Stimulated activated CD8-positive, alpha-beta memory T cell treated with anti-CD3 and anti-CD28 coated beads, Interleukin-7, amount 100 ng/mL, for 48 hours (primary cell): ENCODE results near the gene TAF15.

ENCODE experiments used
- DNase-seq, 2 donors: peaks; one replicate each; pipeline ENCODE4 v3.0.0-alpha.2; 2020; ENCODE audit warnings: low read depth in 1 of 2; ENCODE audit errors: extremely low read depth in 1 of 2

TAF15 gene

DNA sequence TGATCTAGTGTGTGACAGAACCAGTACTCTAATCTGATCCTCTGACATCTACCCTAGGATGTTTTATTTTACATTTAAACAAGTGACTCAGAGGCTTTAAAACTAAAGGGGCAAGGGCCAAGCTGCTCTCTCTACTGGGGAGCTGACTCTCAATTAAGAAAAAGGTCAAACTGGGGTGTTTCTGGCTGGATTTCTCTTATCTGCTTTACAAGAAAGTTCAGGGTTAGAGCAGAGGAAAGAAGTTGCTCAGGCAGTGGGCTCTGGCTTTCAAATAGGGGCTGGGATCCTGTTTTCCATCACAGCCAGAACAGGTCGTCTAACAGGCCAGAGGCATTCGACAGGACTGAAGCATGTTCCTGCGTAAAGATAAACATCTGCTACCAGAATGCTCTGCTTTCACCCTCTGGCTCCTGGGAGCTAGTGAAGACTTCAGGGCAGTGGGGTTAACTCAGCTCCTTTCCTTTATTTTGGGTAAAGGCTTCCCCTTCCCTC is 22.3 kb upstream of the TAF15 start:
- no peak for DNase-seq

DNA sequence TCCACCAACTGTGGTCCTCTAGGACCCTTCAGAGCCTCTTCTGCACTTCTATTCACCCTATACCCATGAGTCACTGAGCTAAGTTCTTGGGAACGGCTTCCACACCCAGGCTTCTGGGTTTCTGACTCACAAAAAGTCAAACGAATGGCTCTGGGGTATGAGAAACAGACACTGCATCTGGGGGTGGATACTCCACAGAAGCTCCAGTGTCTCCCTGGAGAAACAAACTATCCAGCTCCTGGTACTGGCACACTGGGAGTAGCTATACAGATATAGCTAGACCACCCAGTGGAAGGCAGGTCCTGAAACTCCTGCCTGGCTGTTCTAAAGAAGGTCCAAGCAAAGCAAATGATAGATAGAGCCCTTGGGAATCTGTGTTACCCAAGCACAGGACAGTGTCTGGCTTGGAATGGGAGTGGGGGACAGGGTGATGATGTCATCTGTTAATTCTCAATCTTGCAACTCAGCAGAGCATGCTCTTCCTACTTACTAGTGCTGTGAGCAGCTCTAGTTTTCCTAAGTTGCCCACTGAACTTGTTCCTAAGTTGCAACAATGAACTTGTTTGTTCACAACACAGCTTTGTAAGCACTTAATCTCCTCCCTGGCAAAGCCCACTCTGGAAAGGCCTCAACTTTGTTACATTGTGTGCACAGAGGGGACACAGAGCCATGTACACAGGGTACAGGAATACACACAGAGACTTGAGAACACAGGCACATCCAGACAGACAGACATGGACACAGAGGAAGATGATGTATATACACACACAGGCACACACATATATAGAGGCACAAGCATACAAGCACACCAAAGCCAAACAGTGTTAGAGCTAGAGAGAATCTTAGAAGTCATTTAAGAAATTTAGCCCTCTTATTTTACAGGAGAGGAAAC is 20.6 kb upstream of the TAF15 start:
- no peak for DNase-seq

DNA sequence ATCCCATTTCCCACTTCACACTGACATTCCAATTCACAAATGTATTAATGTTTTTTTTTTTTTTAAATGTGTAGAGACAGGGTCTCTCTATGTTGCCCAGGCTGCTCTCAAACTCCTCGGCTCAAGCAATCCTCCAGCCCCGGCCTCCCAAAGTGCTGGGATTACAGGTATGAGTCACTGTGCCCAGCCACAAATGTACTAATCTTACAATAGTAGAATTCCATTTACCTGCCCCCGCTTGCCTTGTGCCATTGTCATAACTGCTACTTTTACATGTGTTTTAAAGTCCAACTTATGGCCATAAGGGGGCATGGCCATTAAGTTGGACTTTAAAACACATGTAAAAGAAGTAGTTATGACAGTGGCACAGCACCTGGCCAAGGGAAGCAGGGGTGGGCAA is 18.4 kb upstream of the TAF15 start:
- DNase-seq, result no peak

DNA sequence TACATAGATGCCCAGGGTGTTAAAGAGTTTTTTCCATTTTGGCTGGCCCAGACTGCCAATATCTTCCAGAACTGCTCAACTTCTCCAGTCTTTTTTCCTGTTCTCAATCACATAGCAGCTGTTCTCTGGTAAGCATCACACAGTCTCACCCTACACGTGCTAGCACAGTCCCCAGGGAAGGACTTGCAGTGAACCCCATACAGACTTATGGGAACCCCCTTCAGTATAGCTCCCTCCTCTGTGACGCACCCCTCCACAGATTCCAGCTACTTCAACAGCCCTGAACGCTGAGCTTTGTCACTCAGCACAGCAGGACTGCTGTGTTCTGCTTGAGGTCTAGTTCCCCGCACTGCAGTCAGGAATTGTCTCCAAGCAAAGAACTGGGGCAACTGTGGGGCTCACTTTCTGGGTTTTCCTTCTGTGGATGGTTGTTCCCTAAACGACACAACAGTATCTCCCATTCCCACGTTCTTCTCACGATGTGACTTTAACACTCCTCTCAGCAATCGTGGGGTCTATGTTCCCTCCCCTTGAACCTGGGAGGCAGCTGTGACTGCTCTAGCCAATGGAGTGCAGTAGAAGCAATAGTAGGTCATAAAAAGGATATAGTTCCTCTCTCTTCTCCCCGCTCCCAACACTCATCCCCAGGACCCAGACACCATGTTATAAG is 17.5 kb upstream of the TAF15 start:
- no peak for DNase-seq

DNA sequence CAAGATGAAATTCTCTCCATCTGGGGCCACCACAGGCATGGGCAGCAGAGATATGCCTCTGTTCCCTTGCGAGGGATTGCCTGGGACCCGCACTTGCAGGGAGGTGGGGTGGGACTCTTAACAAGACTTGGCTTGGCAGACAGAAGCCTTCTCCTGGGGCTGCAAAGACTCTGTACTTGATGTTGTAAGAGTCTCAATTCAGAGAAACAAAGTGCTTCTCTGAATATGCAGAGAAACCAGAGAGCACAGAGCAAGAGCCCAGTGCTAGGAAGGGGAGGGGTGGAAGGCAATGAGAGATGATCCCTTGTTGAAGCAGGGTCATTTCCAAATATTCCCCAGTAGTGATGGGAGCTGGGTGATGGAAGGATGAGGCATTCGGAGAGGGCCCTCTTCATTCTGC is 16.0 kb upstream of the TAF15 start:
- DNase-seq, result no peak

DNA sequence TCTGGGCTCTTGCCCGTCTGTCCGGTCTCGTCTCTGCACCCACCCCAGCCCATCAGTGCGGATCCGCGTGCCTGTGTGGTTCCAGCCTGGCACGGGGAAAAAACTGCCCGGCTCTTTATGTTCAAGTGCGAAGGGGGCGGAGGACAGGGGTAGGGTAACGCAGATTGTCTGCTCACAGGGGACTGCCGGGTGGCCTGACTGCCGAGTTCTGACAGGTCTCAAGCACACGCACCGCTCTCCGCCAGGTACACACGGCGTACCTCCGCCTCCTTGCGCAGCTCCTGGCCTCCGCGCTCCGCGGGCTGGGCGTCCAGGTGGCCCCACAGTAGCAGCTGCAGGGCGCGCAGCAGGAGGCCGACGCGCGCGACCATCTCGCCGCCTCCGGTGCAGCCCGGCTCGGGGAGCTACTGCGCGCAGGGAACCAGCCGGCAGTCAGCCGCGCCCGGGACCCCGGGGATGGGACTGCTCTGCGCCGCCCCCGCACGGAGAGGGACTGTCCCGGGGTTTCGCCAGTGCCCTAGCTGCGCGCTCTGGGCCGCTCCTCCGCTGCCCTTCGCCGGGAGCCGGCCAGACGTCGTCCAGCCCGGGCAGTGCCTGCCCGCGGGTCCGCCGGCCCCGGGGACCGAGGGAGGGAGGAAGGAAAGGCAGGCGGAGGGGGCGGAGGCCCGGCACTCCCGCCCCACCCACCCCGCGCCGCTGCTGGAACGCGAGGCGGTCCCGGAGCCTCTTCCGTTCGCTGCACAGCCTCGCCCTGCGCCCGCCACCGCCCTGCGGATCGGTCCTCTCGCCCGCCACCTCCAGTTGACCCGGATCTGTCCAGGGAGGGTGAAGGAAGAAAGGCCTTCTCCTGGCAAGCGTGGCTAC is 14.0 kb upstream of the TAF15 start, which contains the start of gene MMP28:
TSS of gene MMP28 (minus strand) at position 635 of the 864 bp plus-strand sequence. CDS start at position 371, 264 bp downstream.
- peak in 1 of 2 donors; percentile 20 for DNase-seq

DNA sequence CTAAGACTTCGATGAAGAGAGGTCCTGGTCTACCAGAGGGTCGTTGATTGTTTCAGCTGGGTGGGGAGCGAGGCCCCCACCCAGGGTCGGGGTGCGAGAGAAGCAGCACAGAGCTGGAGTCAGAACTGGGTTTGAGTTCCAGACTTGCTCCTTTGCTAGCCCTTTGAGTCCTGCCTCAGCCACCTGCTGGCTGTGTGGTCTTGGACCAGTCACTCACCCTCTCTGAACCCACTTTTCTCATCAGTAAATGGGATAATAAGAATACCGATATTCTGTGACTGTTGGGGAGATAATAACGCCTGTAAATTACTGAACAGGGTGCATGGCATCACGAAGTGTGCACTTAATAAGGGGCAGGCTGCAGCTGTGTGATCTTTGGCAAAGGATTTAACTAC is 13.4 kb upstream of the TAF15 start:
- no peak for DNase-seq

DNA sequence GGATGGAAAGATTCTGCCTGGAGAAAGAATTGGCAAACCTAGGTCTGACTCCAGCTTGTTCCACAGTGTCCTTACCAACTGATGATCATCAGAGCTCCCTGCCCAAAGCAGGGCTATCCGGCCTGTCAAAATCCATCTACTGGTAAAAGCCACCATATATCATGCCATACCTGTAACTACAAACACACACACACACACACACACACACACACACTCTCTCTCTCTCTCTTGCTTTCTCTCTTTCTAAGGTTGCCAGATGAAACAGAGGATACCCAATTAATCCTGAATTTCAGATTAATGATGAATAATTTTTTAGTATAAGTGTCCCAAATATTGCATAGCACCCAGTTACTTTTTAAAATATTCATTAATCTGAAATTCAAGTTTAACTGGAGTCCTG is 12.3 kb upstream of the TAF15 start:
- DNase-seq, result no peak

DNA sequence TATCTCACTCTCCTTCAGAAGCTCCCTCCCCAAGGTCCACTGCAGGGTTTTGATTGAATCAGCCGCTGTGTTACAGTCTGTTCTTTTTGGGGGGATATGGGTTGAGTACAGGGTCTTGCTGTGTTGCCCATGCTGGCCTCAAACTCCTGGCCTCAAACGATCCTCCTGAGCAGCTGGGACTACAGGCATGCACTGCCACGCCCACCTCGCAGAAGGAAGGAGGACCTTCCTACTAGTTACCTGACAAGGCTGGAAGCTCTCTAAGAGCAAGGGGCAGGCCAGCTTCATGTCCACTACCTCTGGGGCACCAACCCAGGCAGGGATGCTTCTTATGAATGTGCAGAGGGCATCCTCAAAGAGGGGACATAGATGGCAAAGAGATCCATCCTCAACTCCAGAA is 11.9 kb upstream of the TAF15 start:
- no peak for DNase-seq

DNA sequence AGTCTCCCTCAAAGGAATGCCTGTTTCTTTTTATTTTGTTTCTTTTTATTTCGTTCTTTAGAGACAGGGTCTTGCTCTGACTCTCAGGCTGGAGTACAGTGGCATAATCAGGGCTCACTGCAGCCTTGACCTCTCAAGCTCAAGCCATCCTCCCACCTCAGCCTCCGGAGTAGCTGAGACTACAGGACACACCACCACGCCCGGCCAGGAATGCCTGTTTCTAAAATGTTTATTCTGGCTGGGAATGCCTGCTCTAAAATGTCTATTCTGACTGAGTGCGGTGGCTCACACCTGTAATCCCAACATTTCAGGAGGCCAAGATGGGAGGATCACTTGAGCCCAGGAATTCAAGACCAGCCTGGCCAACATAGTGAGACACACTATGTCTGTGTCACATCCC is 11.4 kb upstream of the TAF15 start:
- no peak for DNase-seq

DNA sequence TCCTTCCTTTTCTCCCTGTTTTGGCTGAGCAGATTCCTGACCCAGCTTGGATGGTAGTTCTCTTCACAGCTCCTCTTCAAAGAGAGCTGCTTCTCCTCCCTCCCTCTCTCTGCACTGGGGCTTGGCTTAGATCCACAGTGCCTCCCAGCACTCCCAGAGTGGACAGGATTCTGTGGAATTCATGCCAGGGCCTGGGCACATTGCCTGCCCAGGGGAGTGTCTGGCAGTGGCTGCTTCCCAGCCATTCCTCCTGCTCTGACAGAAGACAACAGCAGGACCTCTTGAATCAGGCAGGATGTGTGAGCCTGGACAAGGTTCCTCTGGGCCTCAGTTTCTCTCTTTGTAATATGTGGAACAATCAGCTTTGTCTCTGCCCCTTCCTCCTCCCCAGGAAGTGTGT is 9.3 kb upstream of the TAF15 start:
- no peak for DNase-seq

DNA sequence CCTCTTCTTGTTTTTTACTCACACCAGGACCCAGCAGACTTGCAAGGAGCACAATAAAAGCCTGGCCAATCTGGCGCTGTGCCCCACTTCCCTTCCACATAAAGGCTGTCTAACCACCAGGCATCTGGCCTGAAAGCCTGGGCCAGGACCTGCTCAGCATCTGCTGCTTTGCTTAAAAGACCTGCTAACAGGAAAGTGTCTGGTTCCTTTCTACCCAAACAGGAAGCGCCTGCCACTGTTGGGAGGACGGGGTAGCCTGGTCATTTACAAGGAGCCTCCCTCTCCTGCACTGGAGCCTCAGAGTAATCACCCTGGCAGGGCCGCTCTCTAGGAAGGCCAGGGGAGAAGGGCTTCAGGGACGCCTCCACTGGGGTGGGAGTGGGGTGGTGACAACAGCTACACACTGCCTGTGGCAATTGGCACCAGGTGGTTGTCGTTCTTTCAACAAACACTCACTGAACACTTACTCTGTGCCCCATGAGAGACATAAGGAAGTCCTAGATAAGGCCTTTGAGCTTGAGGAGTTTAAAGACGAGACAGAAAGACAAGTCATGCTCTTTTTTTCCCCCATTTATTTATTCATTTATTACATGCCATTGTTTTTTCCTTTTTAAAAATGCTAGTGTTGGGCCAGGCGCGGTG is 7.6 kb upstream of the TAF15 start:
- DNase-seq, result no peak

DNA sequence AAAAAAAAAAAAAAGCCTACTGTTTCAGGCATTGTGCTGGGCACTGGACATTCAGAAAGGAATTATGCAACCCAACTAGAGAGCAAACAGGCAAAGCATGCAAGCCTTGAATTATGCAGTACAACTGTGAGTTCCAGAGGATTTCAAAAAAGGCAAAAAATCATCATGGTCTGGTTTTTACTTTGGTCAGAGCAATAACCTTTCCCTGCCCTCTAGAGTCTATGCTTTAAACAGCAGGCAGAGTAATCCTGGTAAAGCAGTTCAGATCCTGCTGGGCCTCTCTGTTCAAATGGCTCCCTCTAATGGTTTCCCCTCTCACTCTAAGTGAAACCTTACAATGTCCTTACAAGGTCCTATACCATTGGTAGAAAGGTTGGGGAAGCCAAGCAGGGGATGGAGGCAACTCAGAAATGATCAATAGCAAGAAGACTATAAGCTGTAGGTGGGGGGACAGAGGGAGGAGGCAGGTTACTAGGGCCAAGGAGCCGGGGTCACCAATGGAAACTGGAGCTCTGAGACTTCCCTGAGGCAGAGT is 4.6 kb upstream of the TAF15 start:
- DNase-seq, result peak in 1 of 2 donors; percentile 20

DNA sequence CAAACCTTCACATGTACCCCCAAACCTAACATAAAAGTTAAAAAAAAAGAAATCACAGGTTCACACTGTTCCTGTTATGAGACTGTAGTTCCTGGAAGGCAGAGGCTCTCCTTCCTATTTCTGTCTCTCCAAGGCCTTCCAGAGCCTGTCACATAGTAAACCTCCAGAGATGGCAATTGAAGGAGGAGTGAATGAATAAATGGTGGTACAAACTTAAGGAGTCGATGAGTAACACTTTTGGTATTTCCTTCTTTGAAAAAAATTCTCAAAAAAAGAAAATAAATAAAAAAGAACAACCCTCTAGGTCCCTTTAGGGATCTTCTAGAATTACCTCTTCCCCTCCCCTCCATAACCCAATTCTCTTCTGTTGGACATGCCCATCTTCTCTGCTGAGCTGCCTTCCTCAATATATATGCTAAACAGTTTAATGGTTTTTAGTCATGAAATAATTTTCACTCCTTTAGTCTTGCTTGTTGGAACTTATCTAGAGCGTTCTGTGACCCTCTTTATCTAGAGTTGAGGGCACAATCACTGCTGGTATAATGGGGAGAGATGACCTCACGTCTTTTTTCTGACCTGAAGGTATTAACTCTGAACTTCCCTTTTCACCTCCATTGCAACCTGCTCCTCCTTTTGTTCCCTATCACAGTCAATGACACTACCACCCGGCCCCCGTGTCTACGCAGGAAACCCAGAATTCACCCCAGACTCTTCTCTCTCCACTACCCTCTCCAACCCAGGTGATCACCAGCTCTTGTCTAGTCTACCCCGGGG is 1.7 kb upstream of the TAF15 start:
- DNase-seq, result no peak

DNA sequence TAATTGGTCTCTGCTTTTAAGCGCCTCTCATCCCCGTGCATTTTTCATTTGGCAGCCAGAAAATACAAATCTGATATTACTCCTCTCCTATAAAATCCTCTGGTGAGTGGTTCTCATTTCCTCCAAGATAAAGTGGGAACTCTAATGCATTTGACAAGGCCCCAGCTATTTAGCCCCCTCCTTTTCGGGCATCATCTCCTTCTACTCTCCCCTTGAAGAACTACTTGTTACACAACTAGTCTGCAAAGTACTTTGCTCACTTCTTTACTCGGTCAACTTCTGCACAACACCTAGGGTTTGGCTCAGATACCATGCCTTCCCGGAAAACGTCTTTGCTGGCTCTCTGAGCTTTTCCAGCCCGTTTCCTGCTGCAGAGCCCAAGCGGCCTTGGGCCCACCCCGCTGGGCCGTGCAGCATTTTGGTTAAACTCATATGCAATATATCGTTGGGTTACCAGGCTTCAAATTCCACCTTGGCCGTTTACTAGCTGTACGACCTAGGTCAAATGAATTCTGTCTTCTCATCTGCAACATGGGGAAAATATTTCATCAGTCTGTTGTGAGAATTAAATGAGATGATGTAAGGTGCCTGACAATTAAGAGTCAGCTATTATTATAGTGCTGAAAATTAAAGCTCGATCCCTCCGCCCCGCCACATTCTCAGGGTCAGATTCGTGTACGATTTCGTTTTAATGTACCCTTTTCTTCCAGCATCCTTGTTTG is 883 bp upstream of the TAF15 start:
- DNase-seq, result no peak

DNA sequence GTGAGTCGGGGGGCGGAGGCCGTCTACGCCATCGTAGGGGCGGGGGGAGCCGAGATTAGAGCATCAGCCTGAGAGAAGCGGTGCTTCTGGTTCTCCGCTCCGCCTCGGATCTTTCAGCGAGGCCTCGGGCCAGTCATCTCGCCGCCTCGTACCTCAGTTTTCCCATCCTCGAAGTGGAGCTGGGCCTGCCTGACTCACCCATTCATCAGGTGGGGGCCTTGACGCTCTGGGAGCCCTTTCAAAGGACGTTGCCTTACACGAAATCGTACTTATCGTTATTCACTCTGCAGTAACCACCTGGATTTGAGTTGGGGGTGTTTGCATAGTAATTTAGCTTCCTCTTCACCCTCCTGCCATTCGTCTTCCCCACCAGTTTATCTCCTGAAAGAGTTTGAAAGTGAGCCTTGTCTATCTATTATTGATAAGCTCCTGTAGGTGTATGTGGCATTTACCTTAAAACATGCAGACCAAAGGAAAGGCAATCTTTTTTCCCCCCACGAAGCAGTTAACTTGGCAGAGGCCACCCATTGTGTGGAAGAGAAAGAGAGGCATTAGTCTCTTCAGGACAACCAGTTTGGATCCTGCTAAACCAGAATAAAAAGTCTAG is 674 bp downstream of the TAF15 start:
- DNase-seq, result no peak

DNA sequence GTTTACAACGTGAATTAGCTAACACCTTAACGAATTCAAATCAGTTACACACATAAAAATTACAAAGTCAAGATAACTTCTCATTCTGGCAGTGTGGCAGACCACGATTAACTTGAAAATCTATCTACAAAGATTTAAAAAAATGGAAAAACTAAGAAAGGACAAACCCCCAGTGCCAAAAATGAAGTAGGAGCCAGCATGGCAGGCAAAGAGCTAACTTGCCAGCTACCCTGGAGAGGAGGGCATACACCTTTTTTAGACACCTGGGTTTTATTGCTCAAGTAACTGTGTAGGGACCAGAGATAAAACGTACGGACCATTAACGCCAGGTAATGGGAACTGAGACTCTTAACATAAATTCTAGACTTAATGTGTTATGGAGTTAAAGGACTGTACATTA is 2.5 kb downstream of the TAF15 start:
- no peak for DNase-seq

DNA sequence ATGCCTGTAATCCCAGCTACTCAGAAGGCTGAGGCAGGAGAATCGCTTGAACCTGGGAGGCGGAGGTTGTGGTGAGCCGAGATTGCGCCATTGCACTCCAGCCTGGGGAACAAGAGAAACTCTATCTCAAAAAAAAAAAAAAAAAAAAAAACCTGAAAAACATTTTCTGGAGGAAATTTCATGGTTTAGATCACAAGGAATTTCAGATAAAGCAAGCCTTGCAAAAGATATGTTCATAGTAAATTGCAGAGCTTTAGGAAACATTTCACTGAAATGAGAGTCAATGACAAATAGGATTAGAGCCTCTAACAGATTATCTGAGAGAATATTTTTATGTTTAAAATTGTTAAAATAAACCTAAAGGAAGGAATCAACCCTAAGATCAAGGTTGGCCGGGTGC is 3.2 kb downstream of the TAF15 start:
- no peak for DNase-seq

DNA sequence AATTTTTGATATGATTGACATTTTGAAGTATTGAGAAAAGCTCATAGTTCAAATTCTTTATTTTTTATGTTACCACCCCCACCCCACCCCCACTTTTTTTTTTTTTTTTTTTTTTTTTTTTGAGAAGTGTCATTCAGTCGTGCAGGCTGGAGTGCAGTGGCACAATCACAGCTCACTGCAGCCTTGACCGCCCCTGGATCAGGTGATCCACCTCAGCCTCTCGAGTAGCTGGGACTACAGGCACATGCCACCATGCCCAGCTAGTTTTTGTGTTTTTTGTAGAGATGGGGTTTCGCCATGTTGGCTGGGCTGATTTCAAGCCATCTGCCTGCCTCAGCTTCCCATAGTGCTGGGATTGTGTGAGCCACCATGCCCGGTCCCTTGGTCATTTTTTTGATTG is 7.4 kb downstream of the TAF15 start:
- no peak for DNase-seq
